ENCODE measurements around the gene PLOD2.

Gene PLOD2

DNA sequence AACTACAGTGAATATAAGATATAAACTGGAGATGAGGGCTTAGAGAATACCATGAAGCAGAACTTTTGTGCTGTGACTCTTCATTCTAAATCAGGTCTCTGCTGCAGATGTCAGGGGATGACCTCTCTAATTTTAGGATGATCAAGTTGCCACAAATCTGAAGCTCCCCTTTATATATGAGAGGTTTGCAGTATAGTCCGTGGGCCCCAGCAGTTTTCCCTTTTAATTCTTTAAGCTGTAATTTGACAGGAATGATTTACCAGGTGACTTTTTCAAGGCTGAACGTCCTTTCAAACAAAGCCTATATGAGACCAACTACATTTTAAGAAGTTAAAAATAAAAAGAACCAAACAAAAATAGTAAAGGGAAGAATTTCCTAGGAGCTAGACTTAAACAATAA, 4.9 kb upstream of the PLOD2 start:
- peaks cover under 1% of the 10 kb centered on the region for H3K36me3 Mint-ChIP-seq (ENCODE audit: low read depth)
- peaks cover 3% of the 10 kb centered on the region for H3K9me3 Mint-ChIP-seq
- H3K4me3 Mint-ChIP-seq, result no peak overlapping the region
- TF ChIP-seq CTCF (IDR thresholded peaks at IDR 0.05), result no peak
- DNase-seq, result no peak
- H3K4me1 Mint-ChIP-seq, result peaks cover 57% of the 10 kb centered on the region
- no peaks in the 10 kb centered on the region for H3K27me3 Mint-ChIP-seq (ENCODE audit: low read depth, poor library complexity)
- H3K27ac Mint-ChIP-seq, result no peak overlapping the region

- no peaks in the 10 kb centered on the region for H3K36me3 Mint-ChIP-seq (ENCODE audit: low read depth)
- no peak overlapping the region for H3K4me3 Mint-ChIP-seq
- peak overlapping the region; percentile 3 for H3K27ac Mint-ChIP-seq
- DNase-seq, result no peak
- peaks cover 57% of the 10 kb centered on the region for H3K4me1 Mint-ChIP-seq
- TF ChIP-seq CTCF (IDR thresholded peaks at IDR 0.05), result no peak
- H3K9me3 Mint-ChIP-seq, result no peaks in the 10 kb centered on the region
- H3K27me3 Mint-ChIP-seq (ENCODE audit: low read depth, poor library complexity), result no peaks in the 10 kb centered on the region
These were observed 4.2 kb upstream of the PLOD2 start for GRCh38 chr3:146164971-146165769.

DNA sequence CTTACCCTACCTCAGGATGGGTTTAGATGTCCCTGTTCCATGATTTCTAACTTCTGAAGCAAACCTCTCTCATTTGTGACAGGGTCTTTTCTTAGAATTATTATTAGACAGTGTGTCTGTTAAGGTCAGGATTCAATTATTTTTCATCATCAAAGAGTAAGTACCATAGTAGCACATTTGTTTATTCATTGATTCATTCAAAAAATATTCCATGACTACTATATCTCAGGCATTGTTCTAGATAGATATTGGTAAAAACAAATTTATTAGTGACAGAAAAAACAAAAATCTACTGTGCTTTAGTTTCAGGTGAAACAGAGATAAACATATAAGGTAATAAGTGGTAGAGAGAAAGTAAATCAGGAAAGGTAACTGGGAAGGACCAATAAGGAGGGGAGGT, 3.5 kb upstream of the PLOD2 start:
- Mint-ChIP-seq H3K27me3 (ENCODE audit: low read depth, poor library complexity) (no peaks in the 10 kb centered on the region), H3K4me3 (no peak overlapping the region), H3K9me3 (no peaks in the 10 kb centered on the region), H3K4me1 (peaks cover 62% of the 10 kb centered on the region), H3K27ac (no peak overlapping the region), H3K36me3 (ENCODE audit: low read depth) (no peaks in the 10 kb centered on the region)
- no peak for DNase-seq
- no peak for TF ChIP-seq CTCF (IDR thresholded peaks at IDR 0.05)

- peaks cover 65% of the 10 kb centered on the region for H3K4me1 Mint-ChIP-seq
- H3K9me3 Mint-ChIP-seq, result no peaks in the 10 kb centered on the region
- no peak overlapping the region for H3K27ac Mint-ChIP-seq
- no peak for TF ChIP-seq CTCF (IDR thresholded peaks at IDR 0.05)
- no peak for DNase-seq
- no peaks in the 10 kb centered on the region for H3K27me3 Mint-ChIP-seq (ENCODE audit: low read depth, poor library complexity)
- no peak overlapping the region for H3K4me3 Mint-ChIP-seq
- no peaks in the 10 kb centered on the region for H3K36me3 Mint-ChIP-seq (ENCODE audit: low read depth)
These were observed 3.1 kb upstream of the PLOD2 start for GRCh38 chr3:146164071-146164470.

- no peak for DNase-seq
- peak overlapping the region; percentile 6 for H3K4me3 Mint-ChIP-seq
- H3K4me1 Mint-ChIP-seq, result peaks cover 70% of the 10 kb centered on the region
- H3K27ac Mint-ChIP-seq, result no peak overlapping the region
- no peaks in the 10 kb centered on the region for H3K27me3 Mint-ChIP-seq (ENCODE audit: low read depth, poor library complexity)
- no peaks in the 10 kb centered on the region for H3K9me3 Mint-ChIP-seq
- no peak for TF ChIP-seq CTCF (IDR thresholded peaks at IDR 0.05)
- no peaks in the 10 kb centered on the region for H3K36me3 Mint-ChIP-seq (ENCODE audit: low read depth)
These were observed 2.6 kb upstream of the PLOD2 start for GRCh38 chr3:146163584-146163983.

DNA sequence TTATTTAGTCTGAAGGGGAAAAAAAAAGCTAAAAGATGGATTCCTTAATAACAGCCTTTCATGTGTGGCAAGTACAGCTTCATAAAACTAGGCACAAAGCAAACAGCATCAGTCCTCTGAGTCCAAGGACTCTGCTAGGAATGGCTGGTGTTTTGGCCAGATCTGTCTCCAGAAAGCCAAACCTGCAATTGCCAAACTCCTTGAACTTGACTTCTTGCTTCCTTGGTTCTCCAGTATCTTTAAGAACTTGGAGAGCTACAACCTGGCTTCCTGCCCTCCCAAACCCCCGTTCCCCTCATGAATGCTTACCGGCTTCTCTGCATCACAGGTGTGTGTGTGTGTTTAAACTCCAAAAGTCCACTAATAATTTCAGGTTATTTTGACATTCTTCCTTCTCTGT, 1.6 kb upstream of the PLOD2 start:
- no peak for TF ChIP-seq CTCF (IDR thresholded peaks at IDR 0.05)
- Mint-ChIP-seq H3K4me3 (peak overlapping the region; percentile 83), H3K9me3 (no peaks in the 10 kb centered on the region), H3K27ac (no peak overlapping the region), H3K27me3 (ENCODE audit: low read depth, poor library complexity) (no peaks in the 10 kb centered on the region), H3K36me3 (ENCODE audit: low read depth) (no peaks in the 10 kb centered on the region), H3K4me1 (peaks cover 78% of the 10 kb centered on the region)
- DNase-seq, result no peak

Data from nephron progenitor cell (in vitro differentiated cells).